ENCODE results near the gene LRRC8E.

LRRC8E gene

DNA sequence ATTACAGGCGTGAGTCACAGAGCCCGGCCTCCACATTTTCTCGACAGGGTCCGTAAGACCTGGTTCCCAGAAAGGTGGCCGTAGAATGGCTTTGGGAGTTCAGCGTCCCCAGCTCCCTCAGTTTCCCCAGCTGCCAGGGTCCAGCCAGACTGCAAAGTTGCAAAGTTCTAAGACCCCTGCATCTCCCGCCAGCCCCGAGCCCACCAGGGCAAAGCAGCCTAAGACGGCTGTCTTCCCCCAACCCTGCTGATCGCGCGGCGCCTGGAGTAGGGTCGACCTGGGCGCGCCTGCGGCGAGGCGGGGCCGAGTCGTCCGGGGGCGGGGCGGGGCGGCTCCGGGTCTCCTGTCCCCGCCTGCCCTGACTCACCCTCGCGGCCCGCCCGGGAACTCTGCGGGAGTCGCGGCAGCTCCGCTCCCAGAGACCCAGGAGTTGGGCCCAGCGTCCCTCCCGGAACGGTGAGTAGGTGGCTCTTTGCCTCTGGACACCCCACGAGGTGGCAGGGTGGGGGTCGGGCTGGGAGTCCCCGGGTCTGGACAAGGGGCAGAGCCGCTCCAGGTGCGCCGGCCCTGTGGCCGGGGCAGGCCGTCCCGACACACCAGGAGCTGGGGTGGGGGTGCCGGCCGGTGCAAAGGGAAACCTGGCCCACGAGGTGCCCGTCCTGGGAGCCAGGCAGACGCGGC, at the start of gene LRRC8E:
Gene LRRC8E (plus strand): TSS at position 366 of the 681 bp plus-strand sequence. CDS start 7,094 bp downstream, outside the sequence.
- no peak for DNase-seq (ENCODE audit: low read depth, low spot score)

DNA sequence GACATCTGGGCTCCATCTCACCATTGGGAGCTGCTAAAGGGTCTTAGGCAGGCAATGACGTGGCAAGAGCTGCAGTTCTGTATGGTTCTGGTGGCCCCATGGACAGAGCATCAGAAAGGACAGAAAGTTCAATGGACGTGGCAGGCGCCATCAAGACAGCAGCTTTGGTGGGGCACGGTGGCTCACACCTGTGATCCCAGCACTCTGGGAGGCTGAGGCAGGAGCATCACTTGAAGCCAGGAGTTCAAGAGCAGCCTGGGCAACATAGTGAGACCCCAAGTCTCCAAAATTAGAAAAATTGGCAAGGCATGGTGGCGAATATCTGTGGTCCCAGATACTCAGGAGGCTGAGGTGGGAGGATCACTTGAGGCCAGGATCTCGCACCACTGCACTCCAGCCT, 48.8 kb upstream of the LRRC8E start:
- no peak for DNase-seq (ENCODE audit: low read depth, low spot score)

DNA sequence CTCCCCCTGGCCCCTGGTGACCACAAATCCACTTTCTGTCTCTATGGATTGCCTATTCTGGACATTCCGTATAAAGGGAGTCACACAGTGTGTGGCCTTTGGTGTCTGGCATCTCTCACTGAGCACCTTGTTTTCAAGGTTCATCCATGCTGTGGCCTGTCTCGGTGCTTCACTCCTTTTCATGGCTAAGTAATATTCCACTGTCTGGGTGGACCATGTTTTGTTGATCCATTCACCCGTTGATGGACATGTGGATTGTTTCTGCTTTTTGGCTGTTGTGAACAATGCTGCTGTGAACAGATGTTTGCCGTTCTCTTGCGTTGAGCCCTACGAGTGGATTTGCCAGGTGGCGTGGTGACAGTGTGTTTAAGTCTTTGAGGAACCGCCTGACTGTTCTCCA, 47.7 kb upstream of the LRRC8E start:
- DNase-seq (ENCODE audit: low read depth, low spot score) = no peak

DNA sequence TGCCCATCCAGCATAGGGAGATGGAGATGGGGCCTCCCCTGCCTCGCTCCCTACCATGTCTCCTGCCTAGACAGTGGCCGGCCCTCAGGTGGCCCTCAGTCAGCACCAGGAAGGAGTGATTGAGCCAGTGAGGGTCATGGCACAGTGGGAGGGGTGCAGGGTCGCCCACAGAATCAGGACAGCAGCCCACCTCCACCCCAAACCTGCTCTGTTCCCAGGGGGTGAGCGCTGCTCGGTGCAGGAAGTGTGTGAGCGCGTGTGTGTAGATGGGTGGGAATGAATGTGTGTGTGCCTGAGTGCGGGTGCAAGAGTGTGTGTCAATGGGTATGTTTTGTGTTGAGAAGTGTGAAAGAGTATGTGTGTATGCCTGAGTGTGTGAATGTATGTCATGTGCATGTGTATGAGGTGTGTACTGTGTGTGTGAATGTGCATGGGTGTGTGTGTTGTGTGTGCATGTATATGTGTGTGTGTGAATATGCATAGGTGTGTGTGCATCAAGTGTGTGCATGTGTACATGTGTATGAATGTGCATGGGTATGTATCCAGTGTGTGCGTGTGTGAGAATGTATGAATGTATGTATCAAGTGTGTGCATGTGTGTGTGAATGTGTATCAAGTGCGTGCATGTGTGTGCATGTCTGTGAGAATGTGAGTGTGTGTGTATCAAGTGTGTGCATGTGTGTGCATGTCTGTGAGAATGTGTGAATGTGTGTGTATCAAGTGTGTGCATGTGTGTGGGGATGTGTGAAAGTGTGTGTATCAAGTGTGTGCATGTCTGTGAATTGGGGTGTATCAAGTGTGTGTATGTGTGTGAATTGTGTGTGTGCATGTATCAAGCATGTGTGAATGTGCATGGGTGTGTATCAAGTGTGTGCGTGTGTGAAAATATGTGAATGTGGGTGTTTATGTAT, 46.3 kb upstream of the LRRC8E start:
- DNase-seq (ENCODE audit: low read depth, low spot score) = no peak

DNA sequence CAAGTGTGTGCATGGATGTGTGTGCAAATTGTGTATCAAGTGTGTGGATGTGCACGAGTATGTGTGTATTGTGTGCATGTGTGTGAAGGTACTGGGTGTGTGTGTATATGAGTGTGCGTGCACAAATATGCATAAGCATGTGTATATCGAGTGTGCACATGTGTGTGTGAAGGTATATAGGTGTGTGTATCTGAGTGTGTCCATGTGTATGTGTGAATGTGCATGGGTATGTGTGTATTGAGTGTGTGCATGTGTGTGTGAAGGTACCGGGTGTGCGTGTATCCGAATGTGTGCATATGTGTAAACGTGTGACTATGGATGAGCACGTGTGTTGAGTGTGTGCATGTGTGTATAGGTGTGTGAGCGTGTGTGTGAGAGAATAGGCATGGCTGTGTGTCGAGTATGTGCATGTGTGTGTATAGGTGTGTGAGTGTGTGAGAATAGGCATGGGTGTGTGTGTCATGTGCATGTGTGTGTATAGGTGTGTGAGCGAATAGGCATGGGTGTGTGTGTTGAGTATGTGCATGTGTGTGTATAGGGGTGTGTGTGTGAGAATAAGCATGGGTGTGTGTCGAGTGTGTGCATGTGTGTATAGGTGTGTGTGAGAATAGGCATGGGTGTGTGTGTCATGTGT, 45.5 kb upstream of the LRRC8E start:
- DNase-seq (ENCODE audit: low read depth, low spot score) = no peak

DNA sequence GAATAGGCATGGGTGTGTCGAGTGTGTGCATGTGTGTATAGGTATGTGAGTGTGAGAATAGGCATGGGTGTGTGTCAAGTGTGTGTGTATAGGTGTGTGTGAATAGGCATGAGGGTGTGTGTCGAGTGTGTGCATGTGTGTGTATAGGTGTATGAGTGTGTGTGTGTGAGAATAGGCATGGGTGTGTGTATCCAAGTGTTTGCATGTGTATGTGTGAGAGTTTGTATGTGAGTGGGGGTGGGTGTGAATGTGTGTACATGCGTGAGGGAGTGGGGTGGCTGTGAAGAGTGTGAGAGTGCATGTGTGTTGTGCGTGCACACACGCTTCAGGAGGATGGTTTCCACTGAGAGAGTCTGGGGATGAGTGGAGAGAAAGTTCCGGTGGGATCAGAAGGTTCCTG, 44.8 kb upstream of the LRRC8E start:
- DNase-seq (ENCODE audit: low read depth, low spot score) = no peak

DNA sequence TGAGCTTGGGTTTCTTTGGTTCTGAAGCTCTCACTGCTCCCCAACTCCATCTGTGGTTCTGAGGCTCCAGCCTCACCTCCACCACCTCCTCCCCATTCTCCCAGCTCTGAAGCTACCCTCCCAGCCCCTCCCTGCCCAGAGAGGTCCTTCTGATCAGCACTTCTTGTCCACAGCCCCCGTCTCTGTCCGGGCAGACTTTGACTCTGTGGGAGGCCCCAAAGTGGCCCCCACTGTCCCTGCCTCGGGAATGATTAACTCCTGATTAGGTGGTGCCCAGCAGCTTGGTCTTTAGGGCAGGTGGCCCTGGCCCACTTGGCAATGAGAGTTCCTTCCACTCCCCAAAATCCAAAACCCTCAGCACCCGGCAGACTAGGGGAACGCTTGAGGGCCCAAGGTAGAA, 43.9 kb upstream of the LRRC8E start:
- DNase-seq (ENCODE audit: low read depth, low spot score) = no peak

DNA sequence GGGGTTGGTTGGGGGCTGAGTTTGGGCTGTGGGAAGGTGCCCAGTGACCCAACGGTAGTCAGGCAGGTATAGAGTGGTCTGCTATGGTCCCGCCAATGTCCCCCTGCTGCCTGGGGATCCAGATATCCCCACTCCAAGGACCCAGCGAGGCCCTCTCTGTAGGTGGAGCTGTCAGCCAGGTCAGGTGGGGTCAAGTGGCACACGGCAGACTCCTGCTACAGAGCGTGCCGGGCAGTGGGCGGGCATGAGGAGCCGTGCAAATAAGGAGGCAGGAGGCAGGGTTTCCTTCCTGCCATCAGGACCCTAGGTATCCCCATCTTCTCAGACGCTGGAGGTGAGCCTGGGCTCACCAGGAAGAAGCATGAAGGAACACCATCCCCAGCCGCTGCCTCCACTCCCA, 43.4 kb upstream of the LRRC8E start:
- DNase-seq (ENCODE audit: low read depth, low spot score) = no peak

DNA sequence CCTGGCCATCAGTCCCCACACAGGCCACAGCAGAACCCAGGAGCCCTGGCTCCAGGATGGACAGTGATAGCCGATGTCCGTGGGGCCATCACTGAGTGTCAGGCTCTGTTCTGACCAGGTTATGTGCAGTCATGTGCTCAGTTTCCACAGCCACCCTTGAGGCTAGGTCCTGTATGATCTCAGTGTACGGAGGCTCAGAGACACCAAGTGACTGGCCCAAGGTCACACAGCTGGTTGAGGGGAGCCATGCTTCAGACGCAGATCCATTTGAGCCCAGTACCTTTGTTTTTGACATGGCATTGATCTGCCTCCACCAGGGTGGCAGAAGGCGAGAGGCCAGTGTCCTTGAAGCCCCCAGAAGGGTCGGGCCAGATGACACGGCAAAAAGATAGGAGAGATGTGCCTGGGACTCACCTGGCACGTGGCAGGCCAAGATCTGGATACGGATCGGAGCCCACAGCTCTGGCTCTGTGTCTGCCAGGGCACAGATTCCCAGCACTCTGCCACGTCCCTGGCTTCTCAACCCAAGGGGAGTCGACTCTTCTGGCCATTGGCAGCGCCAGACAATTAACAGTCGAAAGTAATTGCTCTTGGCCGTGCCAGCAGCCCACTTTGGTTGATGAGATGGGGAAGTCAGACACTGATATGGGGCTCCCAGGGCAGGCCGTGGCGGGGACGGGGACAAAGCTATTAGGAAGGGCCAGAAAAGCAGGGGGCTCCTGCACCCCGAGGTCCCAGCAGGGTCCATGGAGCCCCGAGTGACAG, 42.7 kb upstream of the LRRC8E start:
- no peak for DNase-seq (ENCODE audit: low read depth, low spot score)

DNA sequence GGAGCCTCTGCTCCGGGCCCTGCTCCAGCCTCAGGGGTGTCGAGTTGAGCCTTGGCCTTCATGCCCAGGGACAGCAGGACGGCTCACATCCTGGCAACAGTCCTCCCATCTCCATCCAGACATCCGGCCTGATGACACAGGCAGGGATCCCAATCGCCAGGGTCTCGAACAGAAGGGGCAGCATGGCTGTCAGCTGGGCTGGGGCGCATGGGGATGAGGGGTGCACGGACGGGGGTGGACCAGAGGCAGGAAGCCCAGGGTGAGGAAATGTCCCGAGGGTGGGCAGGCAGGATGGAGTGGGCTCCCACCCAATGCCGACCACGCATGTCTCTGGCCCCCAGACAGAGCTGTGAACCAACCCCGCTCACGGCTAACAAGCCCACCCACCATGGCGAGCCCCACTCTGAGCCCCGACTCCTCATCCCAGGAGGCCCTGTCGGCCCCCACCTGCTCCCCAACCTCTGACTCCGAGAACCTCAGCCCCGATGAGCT, 42.1 kb upstream of the LRRC8E start:
- DNase-seq (ENCODE audit: low read depth, low spot score) = no peak

DNA sequence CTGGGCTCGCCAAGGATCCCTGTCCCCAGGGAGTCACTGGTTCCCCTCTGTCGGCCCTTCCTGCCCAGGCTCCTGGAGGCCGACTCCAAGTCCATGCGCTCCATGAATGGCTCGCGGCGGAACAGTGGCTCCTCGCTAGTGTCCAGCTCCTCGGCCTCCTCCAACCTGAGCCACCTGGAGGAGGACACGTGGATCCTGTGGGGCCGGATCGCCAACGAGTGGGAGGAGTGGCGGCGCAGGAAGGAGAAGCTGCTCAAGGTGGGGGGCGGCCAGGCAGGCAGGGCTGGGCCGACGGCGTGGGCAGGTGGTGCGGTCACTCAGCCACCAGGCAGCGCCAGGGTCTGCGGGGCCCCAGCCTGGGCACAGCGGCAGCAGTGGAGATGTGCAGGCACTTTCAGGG, 40.6 kb upstream of the LRRC8E start:
- DNase-seq (ENCODE audit: low read depth, low spot score) = no peak

DNA sequence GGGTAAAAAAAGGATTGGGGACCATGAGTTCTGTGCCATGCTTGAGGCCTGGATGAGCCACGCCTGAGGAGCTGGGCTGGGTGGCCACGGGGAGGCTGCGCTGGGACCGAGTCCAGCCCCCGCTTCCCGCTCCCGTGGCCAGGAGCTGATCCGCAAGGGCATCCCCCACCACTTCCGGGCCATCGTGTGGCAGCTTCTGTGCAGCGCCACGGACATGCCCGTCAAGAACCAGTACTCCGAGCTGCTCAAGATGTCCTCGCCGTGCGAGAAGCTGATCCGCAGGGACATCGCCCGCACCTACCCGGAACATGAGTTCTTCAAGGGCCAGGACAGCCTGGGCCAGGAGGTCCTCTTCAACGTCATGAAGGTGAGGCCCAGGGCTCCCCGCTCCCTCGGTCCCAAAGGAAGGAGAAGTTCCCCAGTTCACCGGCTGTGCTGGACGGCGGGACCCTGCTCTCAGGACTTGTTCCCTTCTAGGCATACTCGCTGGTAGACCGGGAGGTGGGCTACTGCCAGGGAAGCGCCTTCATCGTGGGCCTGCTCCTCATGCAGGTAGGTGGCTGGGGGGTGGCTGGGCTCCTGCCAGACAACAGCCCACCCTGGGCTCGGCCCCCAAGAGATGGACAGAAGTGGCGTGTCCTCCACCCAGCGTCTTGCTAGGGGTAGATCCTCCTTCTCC, 39.4 kb upstream of the LRRC8E start:
- no peak for DNase-seq (ENCODE audit: low read depth, low spot score)

DNA sequence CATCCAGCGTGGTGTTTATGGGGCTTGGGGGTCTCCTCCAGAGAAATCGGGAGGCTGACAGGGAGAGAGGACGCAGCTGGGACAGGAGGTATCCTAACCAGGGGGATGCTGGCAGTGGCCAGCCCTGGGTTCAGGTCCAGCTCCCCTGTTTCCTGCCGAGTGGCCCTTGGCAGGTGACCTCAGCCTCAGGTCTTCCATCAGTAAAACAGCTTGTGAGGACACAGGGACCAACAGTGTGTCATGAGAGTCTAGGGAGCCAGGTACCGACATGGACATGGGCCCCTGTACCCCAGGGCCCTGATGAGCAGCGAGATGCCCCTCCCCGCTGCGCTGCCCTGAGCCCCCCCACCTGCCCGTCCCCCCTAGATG, 38.7 kb upstream of the LRRC8E start:
- no peak for DNase-seq (ENCODE audit: low read depth, low spot score)

DNA sequence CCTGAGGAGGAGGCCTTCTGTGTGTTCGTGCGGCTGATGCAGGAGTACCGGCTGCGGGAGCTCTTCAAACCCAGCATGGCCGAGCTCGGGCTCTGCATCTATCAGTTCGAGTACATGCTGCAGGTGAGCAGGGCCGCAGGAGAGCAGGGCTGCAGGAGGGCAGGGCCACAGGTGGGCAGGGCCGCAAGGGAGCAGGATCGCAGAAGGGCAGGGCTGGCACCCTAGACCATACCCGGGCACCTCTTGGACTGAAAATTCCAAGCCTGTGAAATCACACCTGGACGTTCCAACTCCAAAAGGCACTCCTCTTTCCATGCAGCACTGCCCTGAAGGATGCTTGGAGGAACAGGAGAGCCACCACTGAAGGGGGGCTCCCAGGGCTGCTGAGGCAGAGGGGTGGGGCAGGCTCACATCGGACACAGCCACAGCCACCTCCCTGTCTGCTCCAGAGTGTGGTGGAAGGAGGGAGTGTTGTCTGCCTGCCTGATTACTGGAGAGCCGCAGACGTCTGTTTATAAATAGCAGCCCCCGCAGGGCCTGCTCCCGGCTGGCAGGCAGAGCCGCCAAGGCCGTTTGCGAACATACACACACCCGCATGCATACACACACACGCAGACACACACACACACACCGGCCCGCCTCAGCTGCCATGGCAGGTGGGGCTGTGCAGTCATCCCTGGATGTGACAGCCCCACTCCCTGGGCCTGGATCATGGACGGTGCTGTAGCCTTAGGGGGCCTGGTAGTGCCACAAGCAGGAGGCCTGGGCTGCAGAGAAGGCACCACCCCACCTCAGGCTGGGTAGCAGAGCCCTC, 38.1 kb upstream of the LRRC8E start:
- no peak for DNase-seq (ENCODE audit: low read depth, low spot score)

DNA sequence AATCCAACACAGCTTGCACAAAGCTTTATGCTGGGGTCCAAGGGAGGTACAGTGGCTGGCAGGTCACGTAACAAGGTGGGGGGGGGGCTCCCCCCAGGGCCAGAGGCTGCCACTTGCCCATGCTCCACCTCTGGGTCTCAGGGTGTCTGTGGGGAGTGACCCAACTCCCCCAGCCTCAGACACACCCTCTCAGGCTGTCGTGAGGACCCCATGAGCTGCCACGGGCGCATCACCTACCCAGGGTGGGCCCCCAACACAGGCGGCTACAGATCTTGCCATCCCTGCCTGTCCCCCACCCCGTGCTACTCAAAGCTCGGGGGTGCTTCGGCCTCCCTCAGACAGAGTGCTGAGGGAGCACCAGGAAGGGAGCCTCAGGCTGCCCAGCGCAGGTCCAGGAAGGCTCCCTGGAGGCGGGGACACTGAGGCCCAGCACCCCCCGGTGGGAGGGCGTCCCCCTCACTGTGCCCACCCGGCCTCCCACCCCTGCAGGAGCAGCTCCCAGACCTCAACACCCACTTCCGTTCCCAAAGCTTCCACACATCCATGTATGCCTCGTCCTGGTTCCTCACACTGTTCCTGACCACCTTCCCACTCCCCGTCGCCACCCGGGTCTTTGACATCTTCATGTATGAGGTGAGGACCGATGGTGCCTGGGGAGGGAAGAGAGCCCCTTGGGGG, 37.2 kb upstream of the LRRC8E start:
- DNase-seq (ENCODE audit: low read depth, low spot score) = no peak

DNA sequence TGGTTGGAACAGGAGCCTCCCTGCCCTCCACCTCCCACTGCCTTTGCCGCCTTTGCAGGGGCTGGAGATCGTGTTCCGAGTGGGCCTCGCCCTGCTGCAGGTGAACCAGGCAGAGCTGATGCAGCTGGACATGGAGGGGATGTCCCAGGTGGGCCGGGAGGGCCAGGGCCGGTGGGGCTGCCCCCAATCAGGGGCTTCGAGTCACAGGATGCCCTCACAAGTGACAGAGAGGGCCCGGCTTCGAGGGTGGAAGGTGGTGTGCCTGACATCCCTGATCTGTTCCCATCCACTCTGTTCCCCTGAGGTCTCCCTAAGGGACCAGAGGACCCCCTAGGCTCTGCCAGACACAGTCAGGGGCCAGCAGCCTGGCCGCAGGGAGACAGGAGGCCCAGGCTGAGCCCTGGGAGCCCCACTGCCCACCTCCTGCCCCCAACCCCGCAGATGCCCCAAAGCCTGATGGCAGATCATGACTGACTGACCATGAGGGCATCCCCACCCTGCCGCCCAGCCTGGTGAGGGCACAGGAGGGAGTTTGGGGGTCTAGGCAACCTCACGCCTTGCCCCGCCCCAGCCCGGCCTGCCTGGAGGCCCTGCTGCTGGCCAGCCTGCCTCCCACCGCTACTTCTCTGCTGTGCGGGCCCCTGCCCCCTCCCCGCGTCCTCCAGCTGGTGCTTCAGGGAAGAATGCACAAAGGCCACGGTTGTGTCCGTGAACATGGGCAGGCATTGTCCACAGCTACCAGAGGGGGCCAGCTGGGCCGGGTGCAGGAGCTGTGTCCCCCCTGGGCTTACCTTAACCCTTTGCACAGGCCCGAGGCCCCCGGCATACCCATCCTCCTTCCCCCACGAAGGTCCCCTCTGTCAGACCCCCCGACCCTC, 36.4 kb upstream of the LRRC8E start:
- DNase-seq (ENCODE audit: low read depth, low spot score) = no peak

DNA sequence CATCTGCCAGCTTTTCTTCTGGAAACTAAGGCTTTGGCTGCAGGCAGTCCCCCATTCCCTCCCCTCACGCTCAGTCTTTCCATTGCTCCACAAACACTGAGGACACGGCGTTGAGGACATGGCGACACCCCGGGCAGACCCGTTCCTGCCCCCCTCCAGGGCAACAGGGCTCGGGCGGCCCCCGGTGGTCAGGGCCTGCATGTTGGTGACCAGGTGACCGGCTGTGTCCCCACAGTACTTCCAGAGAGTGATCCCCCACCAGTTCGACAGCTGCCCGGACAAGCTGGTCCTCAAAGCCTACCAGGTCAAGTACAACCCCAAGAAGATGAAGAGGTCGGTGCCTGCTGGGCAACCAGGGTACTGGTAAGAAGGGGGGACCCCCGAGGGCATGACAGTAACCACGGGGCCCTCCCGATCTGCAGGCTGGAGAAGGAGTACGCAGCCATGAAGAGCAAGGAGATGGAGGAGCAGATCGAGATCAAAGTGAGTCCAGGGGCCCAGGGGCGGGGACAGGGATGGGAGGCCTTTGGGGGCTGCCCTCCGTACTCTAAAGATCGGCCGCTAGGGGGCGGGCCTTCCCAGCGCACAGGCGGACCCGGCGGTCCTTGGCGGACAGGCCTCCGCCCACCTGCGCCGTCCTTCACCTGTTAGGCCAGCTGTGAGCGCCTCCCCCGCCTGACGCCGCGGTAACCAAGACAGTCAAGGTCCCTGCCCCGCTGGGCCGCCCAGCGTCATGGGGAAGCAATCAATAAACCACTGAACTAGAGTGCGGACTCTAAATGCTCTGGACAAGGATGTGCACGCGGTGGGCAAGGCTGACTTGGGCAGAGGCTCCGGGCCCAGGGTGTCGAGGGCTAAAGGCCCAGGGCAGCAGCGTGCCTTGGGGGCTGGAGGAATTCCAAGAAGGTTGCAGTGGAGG, 35.2 kb upstream of the LRRC8E start:
- no peak for DNase-seq (ENCODE audit: low read depth, low spot score)

DNA sequence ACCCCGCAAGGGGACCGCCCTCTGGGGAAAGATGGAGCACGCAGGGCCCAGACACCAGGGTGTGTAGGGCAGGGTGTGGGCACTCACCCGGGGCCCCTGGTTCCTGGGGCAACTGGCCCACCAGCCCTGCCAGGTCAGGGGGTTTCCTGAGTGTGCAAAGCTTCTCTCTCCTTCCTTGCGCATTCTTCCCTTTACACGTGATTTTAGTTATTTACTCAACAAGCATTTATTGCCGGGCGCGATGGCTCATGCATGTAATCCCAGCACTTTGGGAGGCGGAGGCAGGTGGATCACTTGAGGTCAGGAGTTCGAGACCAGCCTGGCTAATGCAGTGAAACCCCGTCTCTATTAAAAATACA, 34.6 kb upstream of the LRRC8E start:
- no peak for DNase-seq (ENCODE audit: low read depth, low spot score)

Measured in brain pericyte (primary cell).